HepG2 (cell line): ENCODE measurements around the gene CCND1. TPM values are rescaled to one million over a fixed set of nuclear protein-coding genes. Genes with fewer than 3 reads are reported as not detected.

ENCODE experiments used
- FIP1L1 ChIP-seq: fragments of 200-400 bp; formaldehyde crosslinking; IDR thresholded peaks from 2 replicates; pipeline ENCODE4 v1.6.1; 2018; ENCODE audit warnings: low read depth, mild to moderate bottlenecking, low read length, moderate library complexity, borderline replicate concordance; ENCODE audit not compliant: insufficient read depth
- GMEB2 ChIP-seq: IDR thresholded peaks from 2 replicates; pipeline ENCODE4 v1.6.1; 2016; ENCODE audit warnings: missing biosample characterization, missing genetic modification reagents, low read depth
- HES4 ChIP-seq: sonication (generic); formaldehyde crosslinking; IDR thresholded peaks from 2 replicates; pipeline ENCODE4 v1.9.0; 2021; ENCODE audit warnings: mild to moderate bottlenecking, missing genetic modification reagents, borderline replicate concordance
- ISL2 ChIP-seq: sonication (generic); formaldehyde crosslinking; IDR thresholded peaks from 2 replicates; pipeline ENCODE4 v1.5.0; 2020; ENCODE audit warnings: missing genetic modification reagents
- KAT2B ChIP-seq: fragments of 150-350 bp; IDR thresholded peaks from 2 replicates; pipeline ENCODE4 v1.6.1; 2014; ENCODE audit warnings: low read depth, low read length, borderline replicate concordance
- KLF11 ChIP-seq: IDR thresholded peaks from 2 replicates; pipeline ENCODE4 v1.6.1; 2016; ENCODE audit warnings: missing compliant biosample characterization
- NFATC3 ChIP-seq: sonication (generic); formaldehyde crosslinking; IDR thresholded peaks from 2 replicates; pipeline ENCODE4 v1.5.1; 2020; ENCODE audit warnings: mild to moderate bottlenecking, missing genetic modification reagents
- SCMH1 ChIP-seq: sonication (generic); formaldehyde crosslinking; IDR thresholded peaks from 2 replicates; pipeline ENCODE4 v1.9.0; 2021; ENCODE audit warnings: missing genetic modification reagents, mild to moderate bottlenecking, borderline replicate concordance
- SKI ChIP-seq: fragments of 450-650 bp; IDR thresholded peaks from one replicate; pipeline ENCODE4 v1.6.1; 2018; ENCODE audit warnings: mild to moderate bottlenecking; ENCODE audit not compliant: partially characterized antibody
- SP1 ChIP-seq, 2 experiments: fragments of 450-650 bp in 1 of 2; sonication (generic) in 1 of 2; formaldehyde crosslinking in 1 of 2; IDR thresholded peaks; 2 replicates each; pipeline versions ENCODE4 v1.4.0 to v1.6.1; 2016 to 2020; ENCODE audit warnings: missing genetic modification reagents in 1 of 2
- TEAD2 ChIP-seq: sonication (generic); formaldehyde crosslinking; IDR thresholded peaks from 2 replicates; pipeline ENCODE4 v1.9.0; 2021; ENCODE audit warnings: missing genetic modification reagents
- ZNF121 ChIP-seq: sonication (generic); formaldehyde crosslinking; IDR thresholded peaks from 2 replicates; pipeline ENCODE4 v1.5.0; 2020; ENCODE audit warnings: mild to moderate bottlenecking, missing genetic modification reagents
- ZNF205 ChIP-seq: IDR thresholded peaks from 2 replicates; pipeline ENCODE4 v1.6.1; 2018; ENCODE audit warnings: missing biosample characterization, missing genetic modification reagents
- ZNF232 ChIP-seq: sonication (generic); formaldehyde crosslinking; IDR thresholded peaks from 2 replicates; pipeline ENCODE4 v1.4.0; 2020; ENCODE audit warnings: missing genetic modification reagents, borderline replicate concordance
- ZNF720 ChIP-seq: sonication (generic); formaldehyde crosslinking; IDR thresholded peaks from 2 replicates; pipeline ENCODE4 v1.4.0; 2020; ENCODE audit warnings: missing genetic modification reagents
- ZNF724P ChIP-seq: sonication (generic); formaldehyde crosslinking; IDR thresholded peaks from 2 replicates; pipeline ENCODE4 v1.8.0; 2022; ENCODE audit warnings: missing genetic modification reagents, borderline replicate concordance
- ZNF780A ChIP-seq: sonication (generic); formaldehyde crosslinking; IDR thresholded peaks from 2 replicates; pipeline ENCODE4 v1.8.0; 2022; ENCODE audit warnings: mild to moderate bottlenecking, missing genetic modification reagents, moderate library complexity
- polyA plus RNA-seq, 8 experiments: library from polyadenylated mRNA; depleted of rRNA in 3 of 8; stranded (reverse) in 7 of 8; unstranded in 1 of 8; fragments of >200 nt; fragmentation: Illumina TruSeq in 4 of 8; extraction: Trizol in 4 of 8; gene quantifications; 2 replicates each; pipeline versions ENCODE4 v1.2.1 to v1.2.3, GENCODE V29; 2011 to 2016; ENCODE audit warnings: low read depth in 4 of 8, missing spikeins in 1 of 8, mixed read lengths in 1 of 8; ENCODE audit not compliant: insufficient read depth in 1 of 8
- total RNA-seq, 5 experiments: library from RNA; depleted of rRNA; stranded (reverse); fragments of >200 nt; fragmentation: Illumina TruSeq; extraction: Trizol; gene quantifications; 2 replicates each; pipeline ENCODE4 v1.2.3, GENCODE V29; 2016; ENCODE audit warnings: low read depth in 1 of 5
- TF ChIP-seq, protein P1 (sequence below): sonication (generic); formaldehyde crosslinking; IDR thresholded peaks from 2 replicates; pipeline ENCODE4 v1.5.0; 2020; ENCODE audit warnings: mild to moderate bottlenecking, missing genetic modification reagents, borderline replicate concordance
- TF ChIP-seq, protein P2 (sequence below): sonication (generic); formaldehyde crosslinking; IDR thresholded peaks from 2 replicates; pipeline ENCODE4 v1.4.0; 2020; ENCODE audit warnings: missing genetic modification reagents, low read depth, mild to moderate bottlenecking, borderline replicate concordance

CCND1 gene
- total and polyA plus RNA-seq, 2 of the 13 experiments (the other 11 are each of a cell fraction or from before 2014, with no cell fraction given), result 107 to 136 TPM

GRCh38 chr11:69700278-69701140 lies 59.6 kb downstream of the CCND1 start (continued):
- no peak for TF ChIP-seq ZNF724P
- no peak for TF ChIP-seq NFATC3
- no peak for TF ChIP-seq HES4 (CRISPR knock-in tag)
- TF ChIP-seq ISL2, result no peak; the same call in 1 of the 2 replicates
- TF ChIP-seq, protein P1, sequence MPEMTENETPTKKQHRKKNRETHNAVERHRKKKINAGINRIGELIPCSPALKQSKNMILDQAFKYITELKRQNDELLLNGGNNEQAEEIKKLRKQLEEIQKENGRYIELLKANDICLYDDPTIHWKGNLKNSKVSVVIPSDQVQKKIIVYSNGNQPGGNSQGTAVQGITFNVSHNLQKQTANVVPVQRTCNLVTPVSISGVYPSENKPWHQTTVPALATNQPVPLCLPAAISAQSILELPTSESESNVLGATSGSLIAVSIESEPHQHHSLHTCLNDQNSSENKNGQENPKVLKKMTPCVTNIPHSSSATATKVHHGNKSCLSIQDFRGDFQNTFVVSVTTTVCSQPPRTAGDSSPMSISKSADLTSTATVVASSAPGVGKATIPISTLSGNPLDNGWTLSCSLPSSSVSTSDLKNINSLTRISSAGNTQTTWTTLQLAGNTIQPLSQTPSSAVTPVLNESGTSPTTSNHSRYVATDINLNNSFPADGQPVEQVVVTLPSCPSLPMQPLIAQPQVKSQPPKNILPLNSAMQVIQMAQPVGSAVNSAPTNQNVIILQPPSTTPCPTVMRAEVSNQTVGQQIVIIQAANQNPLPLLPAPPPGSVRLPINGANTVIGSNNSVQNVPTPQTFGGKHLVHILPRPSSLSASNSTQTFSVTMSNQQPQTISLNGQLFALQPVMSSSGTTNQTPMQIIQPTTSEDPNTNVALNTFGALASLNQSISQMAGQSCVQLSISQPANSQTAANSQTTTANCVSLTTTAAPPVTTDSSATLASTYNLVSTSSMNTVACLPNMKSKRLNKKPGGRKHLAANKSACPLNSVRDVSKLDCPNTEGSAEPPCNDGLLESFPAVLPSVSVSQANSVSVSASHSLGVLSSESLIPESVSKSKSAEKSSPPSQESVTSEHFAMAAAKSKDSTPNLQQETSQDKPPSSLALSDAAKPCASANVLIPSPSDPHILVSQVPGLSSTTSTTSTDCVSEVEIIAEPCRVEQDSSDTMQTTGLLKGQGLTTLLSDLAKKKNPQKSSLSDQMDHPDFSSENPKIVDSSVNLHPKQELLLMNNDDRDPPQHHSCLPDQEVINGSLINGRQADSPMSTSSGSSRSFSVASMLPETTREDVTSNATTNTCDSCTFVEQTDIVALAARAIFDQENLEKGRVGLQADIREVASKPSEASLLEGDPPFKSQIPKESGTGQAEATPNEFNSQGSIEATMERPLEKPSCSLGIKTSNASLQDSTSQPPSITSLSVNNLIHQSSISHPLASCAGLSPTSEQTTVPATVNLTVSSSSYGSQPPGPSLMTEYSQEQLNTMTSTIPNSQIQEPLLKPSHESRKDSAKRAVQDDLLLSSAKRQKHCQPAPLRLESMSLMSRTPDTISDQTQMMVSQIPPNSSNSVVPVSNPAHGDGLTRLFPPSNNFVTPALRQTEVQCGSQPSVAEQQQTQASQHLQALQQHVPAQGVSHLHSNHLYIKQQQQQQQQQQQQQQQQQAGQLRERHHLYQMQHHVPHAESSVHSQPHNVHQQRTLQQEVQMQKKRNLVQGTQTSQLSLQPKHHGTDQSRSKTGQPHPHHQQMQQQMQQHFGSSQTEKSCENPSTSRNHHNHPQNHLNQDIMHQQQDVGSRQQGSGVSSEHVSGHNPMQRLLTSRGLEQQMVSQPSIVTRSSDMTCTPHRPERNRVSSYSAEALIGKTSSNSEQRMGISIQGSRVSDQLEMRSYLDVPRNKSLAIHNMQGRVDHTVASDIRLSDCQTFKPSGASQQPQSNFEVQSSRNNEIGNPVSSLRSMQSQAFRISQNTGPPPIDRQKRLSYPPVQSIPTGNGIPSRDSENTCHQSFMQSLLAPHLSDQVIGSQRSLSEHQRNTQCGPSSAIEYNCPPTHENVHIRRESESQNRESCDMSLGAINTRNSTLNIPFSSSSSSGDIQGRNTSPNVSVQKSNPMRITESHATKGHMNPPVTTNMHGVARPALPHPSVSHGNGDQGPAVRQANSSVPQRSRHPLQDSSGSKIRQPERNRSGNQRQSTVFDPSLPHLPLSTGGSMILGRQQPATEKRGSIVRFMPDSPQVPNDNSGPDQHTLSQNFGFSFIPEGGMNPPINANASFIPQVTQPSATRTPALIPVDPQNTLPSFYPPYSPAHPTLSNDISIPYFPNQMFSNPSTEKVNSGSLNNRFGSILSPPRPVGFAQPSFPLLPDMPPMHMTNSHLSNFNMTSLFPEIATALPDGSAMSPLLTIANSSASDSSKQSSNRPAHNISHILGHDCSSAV (CRISPR knock-in tag), result no peak
- TF ChIP-seq SKI, result no peak
- TF ChIP-seq SCMH1 (CRISPR knock-in tag), result no peak
- TF ChIP-seq KAT2B, result no peak
- TF ChIP-seq TEAD2 (CRISPR knock-in tag), result no peak
- 0 out of 2 replicates have a peak, but pooled peaks have one; percentile 15 for TF ChIP-seq ZNF205 (CRISPR knock-in tag)
- TF ChIP-seq KLF11 (CRISPR knock-in tag), result peak; percentile 48; the same call in 1 of the 2 replicates
- TF ChIP-seq ZNF780A, result 0 out of 2 replicates have a peak, but pooled peaks have one; percentile 51
- no peak; the same call in 1 of the 2 replicates for TF ChIP-seq ZNF232 (CRISPR knock-in tag)
- TF ChIP-seq GMEB2 (CRISPR knock-in tag), result no peak
- TF ChIP-seq, protein P2, sequence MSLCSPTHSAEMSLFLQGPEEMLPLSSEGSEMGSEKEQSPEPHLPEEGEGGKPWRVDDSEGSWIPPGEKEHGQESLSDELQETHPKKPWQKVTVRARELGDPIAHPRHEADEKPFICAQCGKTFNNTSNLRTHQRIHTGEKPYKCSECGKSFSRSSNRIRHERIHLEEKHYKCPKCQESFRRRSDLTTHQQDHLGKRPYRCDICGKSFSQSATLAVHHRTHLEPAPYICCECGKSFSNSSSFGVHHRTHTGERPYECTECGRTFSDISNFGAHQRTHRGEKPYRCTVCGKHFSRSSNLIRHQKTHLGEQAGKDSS, result no peak
- TF ChIP-seq ZNF720, result no peak
- no peak for TF ChIP-seq SP1 (IDR thresholded peaks at IDR 0.05)
- no peak for TF ChIP-seq SP1 (CRISPR knock-in tag; IDR thresholded peaks at IDR 0.05)
- TF ChIP-seq FIP1L1, result no peak
- TF ChIP-seq ZNF121 (CRISPR knock-in tag), result peak; percentile 84
